ENCODE measurements around the gene KIFAP3.

GRCh38 chr1:170009551-170009950, 64.9 kb downstream of the KIFAP3 start:
- TF ChIP-seq CTCF (IDR thresholded peaks at IDR 0.05): no peak
- TF ChIP-seq POLR2AphosphoS5 (IDR thresholded peaks at IDR 0.05): no peak
- TF ChIP-seq POLR2A (IDR thresholded peaks at IDR 0.05): no peak
- TF ChIP-seq EP300 (IDR thresholded peaks at IDR 0.05): no peak

Data from upper lobe of left lung (tissue), 4 donors.